ENCODE data around the gene PHC2. TPM values are rescaled to one million over a fixed set of nuclear protein-coding genes. Genes with fewer than 3 reads are reported as not detected.

The PHC2 gene
- total RNA-seq, 1 experiment from 2014 or later: 9.4 TPM

- no peak overlapping the region for H3K9ac ChIP-seq (ENCODE audit: extremely low read depth, insufficient read length, low read length)
- H3K79me1 ChIP-seq (ENCODE audit: insufficient read depth, low read depth, low read length, poor library complexity, severe bottlenecking): no peaks in the 10 kb centered on the region
- H2BK5ac ChIP-seq (ENCODE audit: insufficient read length, low read length): no peak overlapping the region
- peaks cover 15% of the 10 kb centered on the region for H3K27me3 Mint-ChIP-seq (ENCODE audit: low read depth)
- H3K4me3 Mint-ChIP-seq: no peak overlapping the region
- TF ChIP-seq CTCF (conservative IDR thresholded peaks at IDR 0.05): no peak
- H3K18ac ChIP-seq (ENCODE audit: insufficient read length, low read depth, low read length): no peak overlapping the region
- H3K9me3 ChIP-seq (ENCODE audit: control insufficient read depth, low read depth, low read length): no peaks in the 10 kb centered on the region
- H2AFZ ChIP-seq (ENCODE audit: low read length): no peak overlapping the region
- H2BK12ac ChIP-seq (ENCODE audit: insufficient read length, low read depth, low read length): no peak overlapping the region
- no peak overlapping the region for H4K8ac ChIP-seq (replicated peaks; ENCODE audit: insufficient read length, low read depth, low read length)
- no peak overlapping the region for H3K4me2 ChIP-seq (ENCODE audit: insufficient read depth, insufficient read length, low read length)
- H3K23me2 ChIP-seq (ENCODE audit: insufficient read length, low read depth, low read length, poor library complexity, severe bottlenecking): no peaks in the 10 kb centered on the region
- no peaks in the 10 kb centered on the region for H4K20me1 ChIP-seq (ENCODE audit: control insufficient read depth, insufficient read depth, insufficient read length)
- no peak overlapping the region for H3K4ac ChIP-seq (ENCODE audit: low read depth, low read length)
- H2AK5ac ChIP-seq (ENCODE audit: insufficient read length, low read length): no peak overlapping the region
- peaks cover 0 to 2% of the 10 kb centered on the region in 2 experiments; a peak in 1 of 5 replicates for H3K9me3 Mint-ChIP-seq
- H3K27me3 ChIP-seq (ENCODE audit: insufficient read depth, low read length): no peaks in the 10 kb centered on the region
- H3K27ac Mint-ChIP-seq: no peak overlapping the region
- H3K4me1 Mint-ChIP-seq: peaks cover 31 to 42% of the 10 kb centered on the region in 2 experiments
- no peak overlapping the region for H3K14ac ChIP-seq (ENCODE audit: insufficient read depth, low read length)
- H3K79me2 ChIP-seq (ENCODE audit: insufficient read depth, low read length): no peaks in the 10 kb centered on the region
- no peak overlapping the region for H3K23ac ChIP-seq (ENCODE audit: insufficient read length, low read depth, low read length)
- no CpG with 5 or more reads among the region's 15 CpGs for WGBS (ENCODE audit: extremely low coverage, insufficient read length, low lambda C conversion rate)
- H2BK20ac ChIP-seq (ENCODE audit: low read depth, low read length, poor library complexity, severe bottlenecking): no peak overlapping the region
- H3K27ac ChIP-seq (ENCODE audit: insufficient read length, low read depth, low read length): no peak overlapping the region
- H3T11ph ChIP-seq (ENCODE audit: low read length): no peak overlapping the region
- no peak overlapping the region for H4K5ac ChIP-seq (ENCODE audit: insufficient read length, low read depth, low read length)
- H2BK15ac ChIP-seq (ENCODE audit: low read depth, low read length): no peak overlapping the region
- no peak overlapping the region for H2BK120ac ChIP-seq (ENCODE audit: low read depth, low read length, poor library complexity, severe bottlenecking)
- H3K36me3 Mint-ChIP-seq (ENCODE audit: insufficient read depth in 1 of 3, low read depth in 3 of 3): peaks cover 0 to 3% (median 0%) of the 10 kb centered on the region in 3 experiments; a peak in 1 of 7 replicates
- H4K91ac ChIP-seq (ENCODE audit: insufficient read length, low read depth, low read length): no peak overlapping the region
- no peak overlapping the region for H3K56ac ChIP-seq (ENCODE audit: insufficient read length, low read depth, low read length)
- no peak for DNase-seq
- peaks cover 8% of the 10 kb centered on the region; the same call in 1 of the 2 replicates for H3K4me1 ChIP-seq (ENCODE audit: insufficient read depth, low read length)
Observed at GRCh38 chr1:33368431-33368830, 62.5 kb downstream of the PHC2 start.

All from H9 (cell line).